Gastrocnemius medialis (tissue), 4 donors: Measurements from ENCODE around the gene KIF16B. TPM values are rescaled to one million over a fixed set of nuclear protein-coding genes. Genes with fewer than 3 reads are reported as not detected.

Source experiments
- ATAC-seq, 2 donors: fragments of 150-250 bp; one replicate each; pipeline ENCODE4 v1.9.1; 2016
- DNase-seq, 2 donors: peaks; one replicate each; pipeline ENCODE4 v3.0.0-alpha.2; 2019
- H3K27ac ChIP-seq, 4 donors: fragments of 200-600 bp; sonication (generic); 1 replicate in 1 of 4; 2 replicates in 3 of 4; pipeline ENCODE4 v1.5.1; 2016 to 2018; ENCODE audit warnings: mild to moderate bottlenecking in 2 of 4, moderate library complexity in 1 of 4
- H3K27me3 ChIP-seq, 3 donors: fragments of 200-600 bp; sonication (generic) in 2 of 3; 1 replicate in 1 of 3; 2 replicates in 2 of 3; pipeline versions ENCODE4 v1.5.1 to v1.6.0; 2016 to 2019; ENCODE audit warnings: mild to moderate bottlenecking in 1 of 3, moderate library complexity in 1 of 3
- H3K36me3 ChIP-seq, 2 donors: fragments of 200-600 bp; sonication (generic) in 1 of 2; one replicate each; pipeline ENCODE4 v1.5.1; 2017 to 2018
- H3K4me1 ChIP-seq, 2 donors: fragments of 200-600 bp; sonication (generic) in 1 of 2; one replicate each; pipeline ENCODE4 v1.5.1; 2016 to 2017; ENCODE audit warnings: mild to moderate bottlenecking in 2 of 2
- H3K4me3 ChIP-seq, 4 donors: fragments of 200-600 bp; sonication (generic) in 3 of 4; 1 replicate in 1 of 4; 2 replicates in 3 of 4; pipeline ENCODE4 v1.5.1; 2016 to 2019; ENCODE audit warnings: mild to moderate bottlenecking in 2 of 4
- H3K9me3 ChIP-seq, 3 donors: fragments of 200-600 bp; sonication (generic) in 2 of 3; 1 replicate in 1 of 3; 2 replicates in 2 of 3; pipeline ENCODE4 v1.5.1; 2016 to 2019
- CTCF ChIP-seq, 5 experiments: fragments of 450-650 bp in 3 of 5; fragments of 200-600 bp in 2 of 5; sonication (generic) in 2 of 5; IDR thresholded peaks in 4 of 5; conservative IDR thresholded peaks in 1 of 5; 1 replicate in 4 of 5; 2 replicates in 1 of 5; pipeline ENCODE4 v1.5.1; 2016 to 2019; ENCODE audit warnings: antibody characterized with exemption in 5 of 5, mild to moderate bottlenecking in 3 of 5, moderate library complexity in 3 of 5
- POLR2A ChIP-seq, 2 donors: fragments of 450-650 bp; IDR thresholded peaks; one replicate each; pipeline ENCODE4 v1.6.1; 2017; ENCODE audit warnings: antibody characterized with exemption in 2 of 2, mild to moderate bottlenecking in 2 of 2, moderate library complexity in 2 of 2
- in situ Hi-C, 4 donors: fragments of 200-750 bp; cut with MboI; loops; one replicate each; pipeline versions ENCODE4 v1.15.0 to v1.8.0; 2017; ENCODE audit warnings: low sequenced_read_pairs in 4 of 4
- intact Hi-C: fragments of 100-400 bp; cut with DNase I; formaldehyde crosslinking; loops from one replicate; pipeline ENCODE4 v1.15.1; 2023; ENCODE audit warnings: low total_unique reads
- total RNA-seq, 4 donors: library from RNA; depleted of rRNA; stranded (reverse); fragments of >200 nt; gene quantifications; one replicate each; pipeline versions ENCODE4 v1.1.0 to v1.2.3, GENCODE V29; 2016

Gene KIF16B
- total RNA-seq, 4 donors from 2014 or later: 13.4 to 23.9 (median 20.0) TPM

DNA sequence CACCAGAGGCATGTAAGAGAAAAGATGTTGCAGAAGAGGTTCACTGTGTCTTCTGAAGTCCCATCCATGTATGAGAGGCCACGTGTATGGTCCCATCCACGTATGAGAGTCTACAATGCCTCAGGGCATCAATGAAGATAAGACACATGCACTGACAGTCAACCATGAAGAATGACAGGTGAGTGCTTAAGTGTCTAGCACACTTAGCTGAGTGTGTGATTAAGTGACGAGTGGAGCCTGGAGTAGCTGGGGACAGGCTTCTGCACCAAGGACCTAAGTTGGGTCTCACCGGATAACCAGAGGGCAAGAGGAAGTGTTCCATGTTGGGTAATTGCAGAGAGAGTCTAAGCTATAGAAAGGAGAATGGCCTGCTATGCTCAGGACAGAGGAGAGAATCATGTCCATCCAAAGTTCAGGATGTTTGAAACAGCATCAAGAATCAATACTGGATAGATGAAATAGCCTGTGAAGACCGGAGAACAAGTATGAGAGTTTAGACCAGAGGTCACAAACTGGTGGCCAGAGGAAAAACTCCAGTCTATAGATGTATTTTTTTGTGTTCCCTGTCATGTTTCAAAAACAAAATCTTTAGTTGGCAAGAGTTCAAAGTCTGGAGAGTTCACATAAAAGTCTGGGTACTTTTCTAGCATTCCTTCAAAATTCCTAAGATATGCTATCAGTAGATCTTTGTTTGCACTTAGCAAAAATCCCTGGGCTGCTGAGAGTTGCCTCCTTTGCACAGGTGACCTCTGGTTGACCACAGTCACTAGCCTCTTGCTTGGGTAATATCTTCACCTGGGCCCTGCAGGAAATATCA is 165.8 kb downstream of the KIF16B start:
- TF ChIP-seq POLR2A (IDR thresholded peaks at IDR 0.05) (no peak), CTCF (IDR thresholded peaks at IDR 0.05 in 4 of 5, conservative IDR thresholded peaks at IDR 0.05 in 1 of 5) (no peak)
- no peak overlapping the region for H3K27ac ChIP-seq
- intact Hi-C loops (no loop called here), in situ Hi-C loops (no loop called here)
- H3K4me1 ChIP-seq: peaks cover 1 to 2% of the 10 kb centered on the region in 2 donors
- DNase-seq (no peak), ATAC-seq (no peak)
- H3K9me3 ChIP-seq: peaks cover 0 to 7% (median 0%) of the 10 kb centered on the region in 3 donors
- H3K27me3 ChIP-seq: no peaks in the 10 kb centered on the region
- no peak overlapping the region for H3K4me3 ChIP-seq
- H3K36me3 ChIP-seq: peaks cover 0 to 19% of the 10 kb centered on the region in 2 donors

DNA sequence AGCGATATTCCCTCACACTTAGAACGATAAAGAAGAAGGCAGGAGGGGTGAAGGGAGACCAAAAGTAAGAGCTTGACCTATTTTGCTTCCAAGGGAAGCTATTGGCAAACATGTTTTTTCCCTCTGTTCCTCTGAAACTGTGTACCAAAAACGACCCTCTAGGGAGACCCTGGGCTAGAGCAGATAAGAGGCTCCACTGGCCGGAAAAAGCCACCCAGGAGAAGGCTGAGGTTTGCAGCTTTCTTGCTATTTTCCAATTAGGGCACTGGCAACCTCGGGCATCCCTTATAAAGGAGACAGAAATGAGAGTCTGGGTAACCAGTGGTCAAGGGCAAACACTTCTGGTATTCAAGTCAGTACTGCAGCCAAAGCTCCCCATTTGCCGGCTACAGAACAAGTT is 168.0 kb downstream of the KIF16B start:
- H3K27ac ChIP-seq: no peak overlapping the region
- ATAC-seq: no peak
- intact Hi-C loops (no loop called here), in situ Hi-C loops (no loop called here)
- H3K4me1 ChIP-seq: peaks cover 14 to 19% of the 10 kb centered on the region in 2 donors
- no peak overlapping the region for H3K4me3 ChIP-seq
- no peak for DNase-seq
- peaks cover 0 to 19% of the 10 kb centered on the region in 2 donors for H3K36me3 ChIP-seq
- TF ChIP-seq POLR2A (IDR thresholded peaks at IDR 0.05) (no peak), CTCF (IDR thresholded peaks at IDR 0.05 in 4 of 5, conservative IDR thresholded peaks at IDR 0.05 in 1 of 5) (no peak)
- H3K27me3 ChIP-seq: no peaks in the 10 kb centered on the region
- H3K9me3 ChIP-seq: no peaks in the 10 kb centered on the region

- DNase-seq (no peak), ATAC-seq (no peak)
- Histone ChIP-seq H3K36me3 (peaks cover 0 to 19% of the 10 kb centered on the region in 2 donors), H3K4me3 (no peak overlapping the region), H3K9me3 (no peaks in the 10 kb centered on the region), H3K27ac (no peak overlapping the region), H3K4me1 (peaks cover 20 to 25% of the 10 kb centered on the region in 2 donors), H3K27me3 (no peaks in the 10 kb centered on the region)
- intact Hi-C loops (no loop called here), in situ Hi-C loops (no loop called here)
- TF ChIP-seq POLR2A (IDR thresholded peaks at IDR 0.05) (no peak), CTCF (IDR thresholded peaks at IDR 0.05 in 4 of 5, conservative IDR thresholded peaks at IDR 0.05 in 1 of 5) (no peak)
Measured at GRCh38 chr20:16404640-16405039, 168.6 kb downstream of the KIF16B start.

DNA sequence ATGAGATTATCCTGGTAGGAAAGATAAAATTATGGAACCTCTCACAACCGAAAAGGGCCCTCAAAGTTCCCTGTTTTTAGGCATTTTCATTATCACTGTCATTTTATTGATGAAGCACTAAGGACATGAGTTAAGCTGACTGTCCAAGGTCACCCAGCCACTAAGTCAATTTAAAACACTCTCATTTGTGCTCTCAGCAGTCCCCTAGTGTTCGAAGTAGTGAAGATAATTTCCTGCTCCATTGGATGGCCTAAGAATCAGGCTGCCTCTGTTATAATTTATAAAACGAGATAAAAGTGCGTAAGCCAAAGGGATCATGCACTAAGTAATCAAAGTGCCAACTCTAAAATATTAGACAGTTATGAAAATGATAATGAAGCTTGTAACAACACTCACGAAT is 169.1 kb downstream of the KIF16B start:
- H3K27ac ChIP-seq: no peak overlapping the region
- no peaks in the 10 kb centered on the region for H3K27me3 ChIP-seq
- ATAC-seq (no peak), DNase-seq (no peak)
- TF ChIP-seq CTCF (IDR thresholded peaks at IDR 0.05 in 4 of 5, conservative IDR thresholded peaks at IDR 0.05 in 1 of 5) (no peak), POLR2A (IDR thresholded peaks at IDR 0.05) (no peak)
- intact Hi-C loops: no loop called here
- H3K9me3 ChIP-seq: no peaks in the 10 kb centered on the region
- peaks cover 20 to 28% of the 10 kb centered on the region in 2 donors for H3K4me1 ChIP-seq
- peaks cover 0 to 19% of the 10 kb centered on the region in 2 donors for H3K36me3 ChIP-seq
- in situ Hi-C loops: no loop called here
- H3K4me3 ChIP-seq: no peak overlapping the region
